ENCODE results near the gene FAM184B. TPM values are rescaled to one million over a fixed set of nuclear protein-coding genes. Genes with fewer than 3 reads are reported as not detected.

FAM184B gene
- total RNA-seq, 1 donor from 2014 or later = not detected

GRCh38 chr4:17682222-17682566 lies 99.2 kb downstream of the FAM184B start:
- Histone ChIP-seq H3K27me3 (no peaks in the 10 kb centered on the region), H3K27ac (no peak overlapping the region), H3K36me3 (no peaks in the 10 kb centered on the region), H3K4me3 (no peak overlapping the region), H3K9me3 (no peaks in the 10 kb centered on the region), H3K4me1 (no peaks in the 10 kb centered on the region)
- TF ChIP-seq, protein P1, sequence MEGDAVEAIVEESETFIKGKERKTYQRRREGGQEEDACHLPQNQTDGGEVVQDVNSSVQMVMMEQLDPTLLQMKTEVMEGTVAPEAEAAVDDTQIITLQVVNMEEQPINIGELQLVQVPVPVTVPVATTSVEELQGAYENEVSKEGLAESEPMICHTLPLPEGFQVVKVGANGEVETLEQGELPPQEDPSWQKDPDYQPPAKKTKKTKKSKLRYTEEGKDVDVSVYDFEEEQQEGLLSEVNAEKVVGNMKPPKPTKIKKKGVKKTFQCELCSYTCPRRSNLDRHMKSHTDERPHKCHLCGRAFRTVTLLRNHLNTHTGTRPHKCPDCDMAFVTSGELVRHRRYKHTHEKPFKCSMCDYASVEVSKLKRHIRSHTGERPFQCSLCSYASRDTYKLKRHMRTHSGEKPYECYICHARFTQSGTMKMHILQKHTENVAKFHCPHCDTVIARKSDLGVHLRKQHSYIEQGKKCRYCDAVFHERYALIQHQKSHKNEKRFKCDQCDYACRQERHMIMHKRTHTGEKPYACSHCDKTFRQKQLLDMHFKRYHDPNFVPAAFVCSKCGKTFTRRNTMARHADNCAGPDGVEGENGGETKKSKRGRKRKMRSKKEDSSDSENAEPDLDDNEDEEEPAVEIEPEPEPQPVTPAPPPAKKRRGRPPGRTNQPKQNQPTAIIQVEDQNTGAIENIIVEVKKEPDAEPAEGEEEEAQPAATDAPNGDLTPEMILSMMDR (IDR thresholded peaks at IDR 0.05) = no peak
- TF ChIP-seq POLR2A (IDR thresholded peaks at IDR 0.05) (no peak), POLR2AphosphoS5 (IDR thresholded peaks at IDR 0.05; ENCODE audit: insufficient read depth in 1 of 2, low read depth in 1 of 2) (no peak)
- no peak for DNase-seq (ENCODE audit: extremely low spot score in 2 of 2)
- intact Hi-C loops (cut with DNase I) = no loop called here

DNA sequence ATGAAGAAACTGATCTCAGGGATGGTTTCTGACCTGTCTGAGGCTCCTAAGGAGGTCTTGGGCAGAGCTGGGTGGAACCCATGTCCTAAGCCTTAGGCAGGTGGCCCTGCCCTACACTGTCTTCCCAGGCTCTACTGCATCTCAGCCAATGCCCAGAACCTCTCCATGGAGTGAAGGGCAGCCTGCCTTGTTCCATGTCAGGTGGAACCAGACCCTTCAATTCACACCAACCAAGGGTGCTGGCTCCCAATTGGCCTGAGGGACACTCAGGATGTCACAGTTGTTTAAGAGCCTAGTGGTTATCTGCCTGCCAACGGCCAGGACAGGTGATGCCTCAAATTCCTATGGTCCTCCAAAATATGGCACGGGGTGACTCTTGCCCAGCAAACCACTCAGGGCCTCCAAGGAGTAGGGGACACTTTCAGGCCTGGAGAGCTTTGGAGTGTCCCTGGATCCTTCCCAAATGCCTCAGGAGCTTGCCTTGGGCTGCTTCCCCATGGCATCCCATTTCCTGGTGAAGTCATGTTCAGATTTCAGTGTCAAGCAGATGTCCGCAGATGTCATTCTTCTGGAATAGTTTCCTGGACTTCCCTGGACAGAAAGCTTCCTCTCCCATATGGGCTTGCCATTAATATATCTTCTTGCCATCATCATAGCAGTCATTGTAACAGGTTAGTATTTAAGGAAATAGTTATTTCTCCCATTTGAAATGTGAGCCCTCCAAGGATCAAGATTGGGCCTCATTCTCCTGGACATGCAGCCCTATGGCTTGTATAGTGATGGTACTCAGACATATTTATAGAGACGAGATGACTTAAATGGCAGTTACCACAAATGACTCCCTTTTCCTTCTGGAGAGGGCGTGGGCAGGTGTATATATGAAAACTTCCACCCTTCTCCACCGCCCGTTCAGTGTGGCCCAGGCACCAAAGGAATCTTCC lies 99.9 kb downstream of the FAM184B start:
- Histone ChIP-seq H3K27me3 (no peaks in the 10 kb centered on the region), H3K4me3 (no peak overlapping the region), H3K36me3 (no peaks in the 10 kb centered on the region), H3K9me3 (no peaks in the 10 kb centered on the region), H3K27ac (no peak overlapping the region), H3K4me1 (no peaks in the 10 kb centered on the region)
- intact Hi-C loops (cut with DNase I) = no loop called here
- no peak for DNase-seq (ENCODE audit: extremely low spot score in 2 of 2)
- TF ChIP-seq POLR2AphosphoS5 (IDR thresholded peaks at IDR 0.05; ENCODE audit: insufficient read depth in 1 of 2, low read depth in 1 of 2) = no peak
- TF ChIP-seq, protein P1 (IDR thresholded peaks at IDR 0.05) = no peak
- no peak for TF ChIP-seq POLR2A (IDR thresholded peaks at IDR 0.05)

- H3K27ac ChIP-seq = no peak overlapping the region
- DNase-seq (ENCODE audit: extremely low spot score in 2 of 2) = no peak
- H3K27me3 ChIP-seq = no peaks in the 10 kb centered on the region
- no peaks in the 10 kb centered on the region for H3K9me3 ChIP-seq
- H3K36me3 ChIP-seq = no peaks in the 10 kb centered on the region
- H3K4me1 ChIP-seq = no peaks in the 10 kb centered on the region
- H3K4me3 ChIP-seq = no peak overlapping the region
- TF ChIP-seq POLR2A (IDR thresholded peaks at IDR 0.05) (no peak), POLR2AphosphoS5 (IDR thresholded peaks at IDR 0.05; ENCODE audit: insufficient read depth in 1 of 2, low read depth in 1 of 2) (no peak)
- TF ChIP-seq, protein P1 (IDR thresholded peaks at IDR 0.05) = no peak
- intact Hi-C loops (cut with DNase I) = no loop called here
Observed at GRCh38 chr4:17680559-17681280, 100.7 kb downstream of the FAM184B start.

DNA sequence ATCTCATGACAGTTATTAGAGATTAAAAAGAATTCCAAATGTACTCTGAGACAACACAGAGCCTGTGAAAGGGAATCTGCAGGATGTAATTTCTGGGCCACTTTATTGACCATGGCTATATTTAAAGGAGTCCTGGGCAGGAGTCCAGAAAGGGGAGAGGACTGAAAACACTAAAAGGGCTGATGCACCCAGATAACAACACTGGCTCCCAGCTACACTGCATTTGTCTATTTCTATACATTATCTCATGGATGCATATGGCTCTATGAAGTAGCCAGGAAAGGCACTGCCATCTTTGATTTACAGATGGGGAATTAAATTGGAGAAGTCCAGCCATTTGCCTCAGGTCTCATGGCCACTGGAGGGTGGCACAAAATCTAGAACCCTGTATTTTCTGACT lies 111.0 kb downstream of the FAM184B start:
- TF ChIP-seq, protein P1 (IDR thresholded peaks at IDR 0.05) = no peak
- no peak for TF ChIP-seq POLR2A (IDR thresholded peaks at IDR 0.05)
- no peak for TF ChIP-seq POLR2AphosphoS5 (IDR thresholded peaks at IDR 0.05; ENCODE audit: insufficient read depth in 1 of 2, low read depth in 1 of 2)

More for the DNA sequence above, 111.0 kb downstream of the FAM184B start:
- H3K9me3 ChIP-seq = no peaks in the 10 kb centered on the region
- H3K4me1 ChIP-seq = no peaks in the 10 kb centered on the region
- intact Hi-C loops (cut with DNase I) = no loop called here
- no peak overlapping the region for H3K4me3 ChIP-seq
- H3K27me3 ChIP-seq = no peaks in the 10 kb centered on the region
- H3K27ac ChIP-seq = no peak overlapping the region
- no peaks in the 10 kb centered on the region for H3K36me3 ChIP-seq
- DNase-seq (ENCODE audit: extremely low spot score in 2 of 2) = no peak

Measured in vagina (tissue), 2 donors.